GM18519 (cell line): Measurements from ENCODE around the gene LSR.

Experiments
- ATAC-seq: cut with Tn5 transposase; IDR thresholded peaks from one replicate; pipeline ENCODE4 v1.9.1; 2021; ENCODE audit warnings: mild to moderate bottlenecking, moderate library complexity; ENCODE audit not compliant: unreplicated experiment, low FRiP score

The LSR gene

DNA sequence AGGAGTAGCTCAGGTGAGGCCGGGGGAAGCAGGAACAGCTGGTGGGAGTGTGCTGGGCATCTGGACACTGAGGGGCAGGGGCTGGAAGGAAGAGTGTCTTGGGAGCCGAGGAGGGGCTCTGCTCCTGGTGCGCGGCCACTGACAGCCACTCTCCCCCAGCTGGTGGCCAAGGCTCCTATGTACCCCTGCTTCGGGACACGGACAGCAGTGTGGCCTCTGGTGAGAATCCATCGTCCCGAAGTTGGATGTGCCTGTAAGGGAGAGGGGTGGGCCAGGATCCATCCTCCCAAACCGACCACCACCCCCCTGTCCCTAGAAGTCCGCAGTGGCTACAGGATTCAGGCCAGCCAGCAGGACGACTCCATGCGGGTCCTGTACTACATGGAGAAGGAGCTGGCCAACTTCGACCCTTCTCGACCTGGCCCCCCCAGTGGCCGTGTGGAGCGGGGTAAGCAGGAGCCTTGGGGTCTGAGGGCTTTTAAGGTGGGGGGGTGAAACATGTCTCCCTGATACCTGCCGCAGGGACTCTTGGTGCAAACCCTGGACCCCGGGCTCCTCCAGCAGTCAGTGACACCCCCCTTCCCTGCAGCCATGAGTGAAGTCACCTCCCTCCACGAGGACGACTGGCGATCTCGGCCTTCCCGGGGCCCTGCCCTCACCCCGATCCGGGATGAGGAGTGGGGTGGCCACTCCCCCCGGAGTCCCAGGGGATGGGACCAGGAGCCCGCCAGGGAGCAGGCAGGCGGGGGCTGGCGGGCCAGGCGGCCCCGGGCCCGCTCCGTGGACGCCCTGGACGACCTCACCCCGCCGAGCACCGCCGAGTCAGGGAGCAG is 17.9 kb downstream of the LSR start:
- ATAC-seq = no peak

DNA sequence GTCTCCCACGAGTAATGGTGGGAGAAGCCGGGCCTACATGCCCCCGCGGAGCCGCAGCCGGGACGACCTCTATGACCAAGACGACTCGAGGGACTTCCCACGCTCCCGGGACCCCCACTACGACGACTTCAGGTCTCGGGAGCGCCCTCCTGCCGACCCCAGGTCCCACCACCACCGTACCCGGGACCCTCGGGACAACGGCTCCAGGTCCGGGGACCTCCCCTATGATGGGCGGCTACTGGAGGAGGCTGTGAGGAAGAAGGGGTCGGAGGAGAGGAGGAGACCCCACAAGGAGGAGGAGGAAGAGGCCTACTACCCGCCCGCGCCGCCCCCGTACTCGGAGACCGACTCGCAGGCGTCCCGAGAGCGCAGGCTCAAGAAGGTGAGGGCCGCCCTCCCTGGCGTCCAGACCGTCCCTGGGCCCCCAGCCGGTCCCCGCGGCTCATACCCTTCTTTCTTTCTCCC is 18.6 kb downstream of the LSR start:
- no peak for ATAC-seq

DNA sequence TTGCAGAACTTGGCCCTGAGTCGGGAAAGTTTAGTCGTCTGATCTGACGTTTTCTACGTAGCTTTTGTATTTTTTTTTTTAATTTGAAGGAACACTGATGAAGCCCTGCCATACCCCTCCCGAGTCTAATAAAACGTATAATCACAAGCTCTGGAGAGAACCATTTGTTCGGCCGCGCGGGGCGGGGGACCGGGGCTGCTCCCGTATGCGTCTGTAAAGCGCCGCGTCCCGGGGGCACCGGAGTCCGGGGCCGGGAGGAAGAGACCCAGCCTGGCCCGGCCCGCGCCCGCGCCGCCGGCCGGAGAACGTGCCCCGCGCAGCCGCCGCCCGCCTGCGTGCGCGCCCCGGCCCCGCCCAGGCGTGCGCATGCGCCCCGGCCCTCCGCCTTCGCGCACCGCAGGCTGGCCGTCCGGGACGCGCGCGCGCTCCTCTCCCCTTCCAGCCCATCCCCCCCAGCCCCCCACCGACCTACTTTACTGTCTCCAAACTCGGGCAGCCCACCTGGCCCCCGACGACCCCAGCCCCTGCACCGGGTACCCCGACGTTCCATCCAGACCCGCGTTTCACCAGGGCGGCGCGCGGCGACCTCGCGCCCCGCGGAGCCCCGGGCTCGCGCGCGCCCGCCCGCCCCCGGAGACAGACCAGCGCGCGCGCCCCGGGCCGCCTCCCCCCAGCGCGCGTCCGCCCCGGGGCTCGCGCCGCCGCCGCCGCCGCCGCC is 19.2 kb downstream of the LSR start:
- ATAC-seq = no peak

DNA sequence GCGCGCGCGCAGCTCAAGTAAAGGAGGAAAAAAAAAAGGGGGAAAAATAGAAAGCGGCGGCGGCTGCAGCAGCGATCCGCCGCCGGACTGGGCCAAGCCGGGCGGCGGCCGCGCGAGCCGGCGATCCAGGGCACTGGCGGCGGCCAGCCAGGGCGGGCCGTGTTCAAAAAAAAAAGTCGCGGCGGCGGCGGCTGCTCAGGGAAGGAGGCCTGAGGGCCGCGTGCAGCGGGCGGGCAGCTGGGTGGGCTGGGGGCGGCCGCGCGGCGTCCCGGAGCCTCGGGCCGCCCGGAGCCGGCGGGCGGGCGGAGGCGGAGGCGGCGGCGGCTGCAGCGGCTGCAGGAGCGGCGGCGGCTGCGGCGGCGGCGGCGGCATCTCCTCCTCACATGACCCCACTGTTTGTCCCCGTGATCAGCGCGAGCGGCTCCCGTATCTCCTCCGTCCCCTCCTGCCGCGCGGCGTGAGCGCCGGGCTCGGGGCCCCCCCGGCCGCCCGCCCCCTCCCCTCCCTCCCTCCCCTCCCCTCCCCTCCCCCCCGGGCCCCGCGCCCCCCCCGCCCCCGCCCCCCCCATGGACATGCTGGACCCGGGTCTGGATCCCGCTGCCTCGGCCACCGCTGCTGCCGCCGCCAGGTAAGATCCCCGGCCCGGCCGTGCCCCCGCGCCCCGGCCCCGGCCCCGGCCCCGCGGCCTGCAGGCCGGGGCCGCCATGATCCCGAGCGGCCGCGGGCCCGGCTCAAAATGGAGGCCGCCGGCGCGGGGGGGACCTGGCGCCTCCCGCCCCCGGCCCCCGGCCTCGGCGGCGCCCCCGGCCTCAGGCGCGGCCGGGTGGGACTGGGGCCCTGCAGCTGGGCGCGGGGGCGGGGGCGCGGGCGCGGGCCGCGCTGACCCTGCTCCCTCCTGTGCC is 20.0 kb downstream of the LSR start, which contains the start of gene USF2:
Gene USF2 (plus strand): TSS at position 427 of the 902 bp plus-strand sequence. CDS start 140 bp downstream, at position 567.
- ATAC-seq = no peak

DNA sequence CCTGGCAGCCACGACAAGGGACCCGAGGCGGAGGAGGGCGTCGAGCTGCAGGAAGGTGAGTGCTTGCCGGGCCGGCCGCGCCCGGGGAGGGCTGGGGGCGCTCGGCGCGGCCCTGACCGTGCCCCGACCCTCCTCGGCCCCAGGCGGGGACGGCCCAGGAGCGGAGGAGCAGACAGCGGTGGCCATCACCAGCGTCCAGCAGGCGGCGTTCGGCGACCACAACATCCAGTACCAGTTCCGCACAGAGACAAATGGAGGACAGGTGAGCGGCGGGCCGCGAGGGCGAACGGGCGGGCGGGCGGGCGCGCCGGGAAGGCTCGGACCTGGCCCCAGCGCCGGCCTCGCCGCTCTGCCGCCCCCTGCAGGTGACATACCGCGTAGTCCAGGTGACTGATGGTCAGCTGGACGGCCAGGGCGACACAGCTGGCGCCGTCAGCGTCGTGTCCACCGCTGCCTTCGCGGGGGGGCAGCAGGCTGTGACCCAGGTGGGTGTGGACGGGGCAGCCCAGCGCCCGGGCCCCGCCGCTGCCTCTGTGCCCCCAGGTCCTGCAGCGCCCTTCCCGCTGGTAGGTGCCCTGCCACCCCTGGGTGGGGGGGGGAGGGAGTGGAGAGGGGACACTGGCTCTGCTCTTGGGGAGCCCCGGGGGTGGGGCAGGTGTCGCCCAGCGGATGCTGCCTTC is 20.8 kb downstream of the LSR start:
- no peak for ATAC-seq

DNA sequence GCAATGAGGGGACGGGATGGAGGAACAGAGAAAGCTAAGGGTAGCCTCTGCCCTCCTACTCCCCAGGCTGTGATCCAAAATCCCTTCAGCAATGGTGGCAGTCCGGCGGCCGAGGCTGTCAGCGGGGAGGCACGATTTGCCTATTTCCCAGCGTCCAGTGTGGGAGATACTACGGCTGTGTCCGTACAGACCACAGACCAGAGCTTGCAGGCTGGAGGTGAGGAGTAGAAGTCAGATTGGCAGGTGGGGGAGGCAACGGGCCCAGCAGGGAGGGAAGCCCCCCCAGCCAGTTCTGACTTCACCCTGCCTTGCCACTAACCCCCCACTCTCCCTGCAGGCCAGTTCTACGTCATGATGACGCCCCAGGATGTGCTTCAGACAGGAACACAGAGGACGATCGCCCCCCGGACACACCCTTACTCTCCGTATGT is 21.6 kb downstream of the LSR start:
- ATAC-seq = no peak

DNA sequence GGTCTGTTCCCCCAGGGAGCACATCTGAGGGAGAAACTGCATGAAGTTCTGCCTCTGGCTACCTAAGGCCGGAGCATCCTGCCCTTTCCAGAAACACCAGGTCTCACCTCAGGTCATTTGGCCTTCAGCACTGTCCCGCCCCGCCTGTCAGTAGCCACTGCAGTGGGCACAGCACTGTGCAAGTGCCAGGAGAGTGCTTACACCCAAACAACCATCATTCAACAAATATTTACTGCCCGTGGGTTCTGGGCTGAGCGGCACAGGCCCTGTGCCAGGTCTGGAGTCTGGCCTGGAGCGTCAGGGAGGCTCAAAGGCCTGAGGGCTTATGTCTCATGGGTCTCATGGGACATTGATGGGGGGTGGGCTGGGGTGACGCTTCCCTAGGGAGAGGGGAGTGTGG is 22.7 kb downstream of the LSR start:
- ATAC-seq = no peak

DNA sequence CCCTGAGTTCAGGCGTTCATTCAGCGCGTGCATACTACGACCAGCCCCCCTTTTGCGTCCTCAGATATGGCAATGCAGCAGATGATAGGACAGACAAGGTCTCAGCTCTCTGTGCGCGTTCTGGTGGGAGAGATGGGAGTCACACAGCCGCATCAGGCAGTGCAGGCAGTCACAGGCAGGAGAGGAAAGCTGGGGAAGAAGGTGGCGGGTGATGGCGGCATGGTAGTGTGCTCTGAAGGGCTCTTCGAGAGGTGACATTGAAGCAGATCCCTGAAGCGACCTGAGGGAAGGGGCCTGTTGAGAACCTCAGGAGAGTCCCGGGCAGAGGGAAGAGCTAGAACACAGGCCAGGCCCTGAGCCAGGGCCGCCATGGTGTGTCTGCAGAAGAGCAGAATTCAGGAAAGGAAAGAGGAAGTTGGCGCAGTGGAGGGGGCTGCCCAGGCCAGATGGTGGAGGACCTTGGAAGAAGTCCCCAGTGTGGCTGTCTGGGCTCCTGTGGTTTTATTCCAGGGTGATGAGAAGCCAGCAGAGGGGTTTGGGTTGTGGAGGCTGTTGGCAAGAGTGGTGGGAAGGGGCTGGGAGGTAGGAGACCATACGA is 23.4 kb downstream of the LSR start:
- no peak for ATAC-seq

DNA sequence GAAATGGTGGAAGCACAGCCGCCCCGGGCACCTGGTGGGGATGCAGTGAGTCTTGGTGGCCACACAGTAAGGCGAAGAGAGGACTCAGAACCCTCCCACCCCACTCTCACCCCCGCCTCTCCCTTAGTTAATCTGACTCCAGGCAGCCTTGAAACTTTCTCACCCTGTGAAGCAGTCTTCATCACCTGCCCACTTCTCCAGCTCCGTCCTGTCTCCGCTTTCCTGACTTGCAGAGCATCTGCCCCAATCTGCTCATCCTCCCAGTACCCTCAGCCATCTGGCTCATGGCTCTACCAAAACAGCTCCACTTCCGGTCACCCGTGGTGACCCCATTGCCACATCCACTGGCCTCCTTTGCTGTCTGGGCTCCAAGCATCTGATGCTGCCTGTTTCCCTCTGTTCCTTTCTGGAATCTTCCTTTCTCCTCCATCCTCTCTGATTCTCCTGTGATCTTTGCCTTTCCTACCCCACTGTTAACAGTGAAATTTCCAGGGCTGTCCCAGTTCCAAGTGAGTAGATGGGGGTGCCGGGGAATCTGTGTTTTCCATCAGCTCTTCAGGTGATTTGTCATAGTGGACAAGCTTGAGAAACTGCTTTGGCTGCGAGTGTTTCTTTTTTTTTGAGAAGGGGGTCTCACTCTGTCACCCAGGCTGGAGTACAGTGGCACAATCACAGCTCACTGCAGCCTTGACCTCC is 24.3 kb downstream of the LSR start:
- no peak for ATAC-seq

DNA sequence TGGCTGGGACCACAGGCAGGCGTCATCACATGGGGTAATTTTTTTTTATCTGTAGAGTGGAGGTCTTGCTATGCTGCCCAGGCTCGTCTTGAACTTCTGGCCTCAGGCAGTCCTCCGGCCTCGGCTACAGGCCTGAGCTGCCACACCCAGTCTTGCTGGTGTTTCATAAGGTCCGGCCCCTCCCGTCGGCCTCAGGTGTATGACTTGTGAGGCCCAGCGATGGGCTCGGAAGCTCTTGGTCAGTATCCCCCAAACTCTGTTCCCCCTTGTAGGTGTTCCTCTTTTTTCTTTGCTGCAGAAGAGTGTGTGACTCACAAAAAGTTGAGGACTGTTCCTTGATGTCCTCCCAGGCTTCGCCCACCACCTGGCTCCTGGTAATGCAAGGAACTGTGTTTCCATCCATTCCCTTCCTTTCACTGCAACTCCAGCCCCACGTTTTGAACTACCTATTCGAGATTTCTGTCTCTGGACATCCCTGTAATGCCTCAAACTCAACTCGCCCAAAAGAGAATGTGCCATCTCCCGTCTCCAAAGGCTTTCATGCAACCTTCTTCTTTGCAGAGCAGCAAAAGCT is 25.0 kb downstream of the LSR start:
- no peak for ATAC-seq

DNA sequence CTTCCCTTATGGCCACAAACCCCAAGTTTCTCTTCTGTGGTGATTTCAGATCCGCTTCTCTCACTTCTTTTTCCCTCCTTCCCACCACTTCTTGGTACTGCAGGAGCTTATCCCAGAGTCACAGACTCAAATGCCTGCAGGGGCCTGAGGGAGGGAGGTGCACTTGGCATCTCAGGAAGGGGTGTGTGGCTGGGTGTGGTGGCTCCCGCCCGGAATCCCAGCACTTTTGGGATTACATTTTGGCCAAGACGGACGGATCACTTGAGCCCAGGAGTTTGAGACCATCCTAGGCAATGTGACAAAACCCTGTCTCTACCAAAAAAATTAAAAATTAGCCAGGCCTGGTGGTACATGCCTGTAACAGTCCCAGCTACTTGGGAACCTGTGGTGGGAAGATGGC is 25.5 kb downstream of the LSR start:
- no peak for ATAC-seq

DNA sequence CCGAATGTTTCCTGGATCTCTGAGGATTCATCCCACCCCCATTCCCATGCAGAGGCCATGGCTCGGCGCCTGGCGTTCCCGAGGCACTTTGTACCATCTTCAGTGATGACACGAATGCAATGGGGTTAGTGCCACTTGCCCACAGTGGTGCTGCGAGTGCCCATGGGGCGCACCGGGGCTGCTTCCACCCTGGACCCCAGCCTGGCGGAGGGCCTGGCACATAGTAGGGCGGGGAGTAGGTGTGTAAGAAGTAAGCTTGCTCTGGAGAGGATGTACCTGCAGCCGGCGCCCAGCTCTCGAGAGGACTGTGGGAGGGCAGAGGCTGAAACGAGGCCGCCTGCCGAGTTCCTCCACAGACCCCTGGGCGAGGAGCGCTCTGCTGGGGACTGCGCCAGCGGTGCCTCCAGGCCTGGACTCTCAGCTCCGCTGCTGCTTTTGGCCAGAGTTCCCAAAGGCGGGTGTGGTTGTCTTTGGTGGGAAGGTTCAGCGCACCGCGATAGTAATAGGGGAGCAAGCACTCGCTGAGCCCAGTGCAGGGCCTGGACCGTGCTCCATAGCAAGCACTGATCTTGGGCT is 28.0 kb downstream of the LSR start:
- no peak for ATAC-seq

DNA sequence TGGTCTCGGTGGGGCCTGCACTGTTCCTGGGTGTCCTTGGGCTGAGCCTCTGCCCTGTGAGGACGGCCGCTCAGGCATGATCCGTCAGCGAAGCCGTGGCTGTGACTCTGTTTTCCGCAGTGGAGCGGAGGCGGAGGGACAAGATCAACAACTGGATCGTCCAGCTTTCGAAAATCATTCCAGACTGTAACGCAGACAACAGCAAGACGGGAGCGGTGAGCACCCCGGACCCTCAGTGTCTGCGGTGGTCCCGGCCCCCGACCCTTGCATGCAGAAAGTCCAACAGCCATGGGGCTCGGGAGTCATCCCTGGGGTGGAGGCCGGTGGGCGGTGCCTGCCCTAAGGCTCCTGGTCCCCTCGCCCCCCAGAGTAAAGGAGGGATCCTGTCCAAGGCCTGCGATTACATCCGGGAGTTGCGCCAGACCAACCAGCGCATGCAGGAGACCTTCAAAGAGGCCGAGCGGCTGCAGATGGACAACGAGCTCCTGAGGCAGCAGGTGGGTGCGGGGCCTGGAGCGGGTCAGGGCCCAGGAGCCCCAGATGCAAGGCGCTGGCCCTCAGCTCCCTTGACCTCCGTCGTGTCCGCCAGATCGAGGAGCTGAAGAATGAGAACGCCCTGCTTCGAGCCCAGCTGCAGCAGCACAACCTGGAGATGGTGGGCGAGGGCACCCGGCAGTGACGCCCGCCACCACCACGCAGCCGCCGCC is 29.9 kb downstream of the LSR start:
- no peak for ATAC-seq

DNA sequence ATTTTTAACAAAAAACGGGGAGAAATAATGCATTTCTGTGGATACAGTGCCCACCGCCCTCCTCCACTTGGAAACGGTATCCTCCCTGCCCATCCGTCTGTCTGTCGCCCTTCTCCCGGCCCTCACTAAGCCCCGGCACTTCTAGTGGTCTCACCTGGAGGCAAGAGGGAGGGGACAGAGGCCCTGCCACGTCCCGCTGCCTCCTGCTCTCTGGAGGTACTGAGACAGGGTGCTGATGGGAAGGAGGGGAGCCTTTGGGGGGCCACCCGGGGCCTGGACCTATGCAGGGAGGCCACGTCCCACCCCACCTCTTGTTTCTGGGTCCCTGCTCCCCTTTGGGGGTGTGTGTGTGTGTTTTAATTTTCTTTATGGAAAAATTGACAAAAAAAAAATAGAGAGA is 30.6 kb downstream of the LSR start:
- ATAC-seq = no peak

DNA sequence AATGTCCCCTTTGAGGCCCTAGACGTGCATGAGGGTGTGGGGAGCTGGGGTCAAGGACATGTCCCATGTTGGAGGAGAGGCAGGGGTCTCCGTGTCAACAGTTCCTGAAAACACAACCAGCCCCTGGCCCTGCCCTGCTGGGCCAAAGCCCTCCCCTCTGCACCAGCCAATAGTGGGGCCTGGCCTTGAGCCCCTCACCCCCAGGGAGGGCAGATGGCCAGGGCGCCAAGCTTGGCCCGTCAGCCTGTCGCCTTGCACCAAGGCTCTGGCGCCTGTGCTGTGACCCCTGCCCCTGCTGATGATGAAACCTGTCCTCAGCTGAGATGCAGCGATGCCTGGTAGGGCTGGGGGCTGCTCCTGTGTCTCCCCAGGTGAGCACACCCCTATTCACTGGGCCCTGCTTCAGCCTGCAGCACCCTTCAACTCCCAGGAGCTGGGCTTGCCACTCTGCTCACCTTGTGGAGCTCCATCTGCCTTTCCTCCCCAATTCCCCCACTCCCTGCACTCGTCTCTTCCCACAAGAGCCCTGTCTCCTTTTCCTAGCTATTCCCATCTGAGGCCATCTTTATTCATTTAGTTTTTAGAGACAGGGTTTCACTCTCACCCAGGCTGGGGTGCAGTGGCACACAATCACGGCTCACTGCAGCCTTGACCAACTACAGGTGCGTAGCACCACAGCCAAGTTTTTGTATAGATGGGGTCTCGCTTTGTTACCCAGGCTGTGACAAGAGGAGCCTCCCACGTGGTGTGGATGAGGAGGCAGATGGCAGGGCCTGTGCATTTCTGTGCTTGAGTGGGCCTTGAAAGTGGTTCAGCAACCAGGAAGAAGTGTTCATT is 31.4 kb downstream of the LSR start:
- no peak for ATAC-seq

DNA sequence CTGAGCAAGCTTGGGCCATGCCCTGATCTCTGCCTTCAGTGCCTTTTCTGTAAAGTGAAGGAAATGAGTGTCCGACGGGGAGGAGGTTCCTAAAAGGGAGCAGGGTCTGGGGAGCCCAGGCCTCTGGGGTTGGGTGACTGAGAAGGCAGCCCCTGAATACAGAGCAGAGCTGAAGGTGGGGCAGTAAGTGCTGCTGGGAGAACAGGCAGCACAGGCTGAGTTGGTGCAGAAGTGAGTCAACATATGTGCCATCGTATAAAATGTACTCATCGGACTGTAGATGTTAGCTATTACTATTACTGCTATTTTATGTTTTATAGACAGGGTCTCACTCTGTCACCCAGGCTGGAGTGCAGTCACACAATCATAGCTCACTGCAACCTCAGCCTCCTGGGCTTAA is 32.5 kb downstream of the LSR start:
- no peak for ATAC-seq
